ENCODE data around the gene G2E3. TPM values are rescaled to one million over a fixed set of nuclear protein-coding genes. Genes with fewer than 3 reads are reported as not detected.
"Not testable (repeated sequence)": the region's sequence is repeated elsewhere in the genome, so short reads cannot be mapped to it uniquely, and the experiment has no call there.

G2E3 gene
- total RNA-seq, 2 donors from 2014 or later = 4.2 to 4.5 TPM

DNA sequence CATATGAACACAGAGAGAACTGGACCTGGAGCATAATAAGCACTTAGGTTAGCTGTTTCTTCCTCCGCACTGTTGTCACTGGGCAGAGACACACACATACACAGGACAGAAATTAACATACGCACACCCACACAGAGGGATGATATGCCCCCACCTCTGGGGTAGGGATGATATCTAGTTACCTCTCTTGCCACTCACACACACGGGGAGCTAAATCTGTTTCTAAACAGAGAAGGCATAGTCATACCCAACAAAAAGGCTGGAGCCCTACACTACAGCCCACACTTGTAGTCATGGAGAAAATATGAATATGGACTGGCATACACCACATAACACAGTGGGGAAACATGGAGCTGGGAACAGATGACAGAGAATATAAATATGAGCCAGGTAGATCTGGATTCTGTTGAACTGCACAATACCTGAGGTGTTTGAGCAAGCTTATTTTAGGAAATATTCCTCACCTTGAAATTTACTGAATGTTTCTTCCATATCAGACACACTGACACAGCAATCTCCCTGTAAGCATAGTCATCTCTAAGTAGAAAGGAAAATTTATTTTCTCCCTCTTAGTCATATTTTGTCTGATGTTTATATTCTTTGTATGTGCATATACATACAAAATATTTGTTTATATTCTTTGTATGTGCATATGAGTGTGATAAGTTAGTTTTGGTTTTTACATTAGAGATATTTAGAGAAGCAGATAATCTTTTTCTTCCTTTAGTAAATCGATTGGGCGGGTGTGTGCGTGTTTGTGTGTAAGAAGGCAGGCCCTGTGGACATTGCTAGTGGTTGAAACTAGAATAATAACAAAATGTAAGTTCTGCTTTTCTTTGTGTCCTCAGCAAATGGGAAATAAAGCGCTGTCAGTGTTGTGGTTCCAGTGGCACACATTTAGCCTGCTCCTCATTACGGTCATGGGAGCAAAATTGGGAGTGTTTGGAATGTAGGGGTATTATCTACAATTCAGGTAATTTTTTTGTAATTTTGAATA is 42.3 kb downstream of the G2E3 start:
- Histone ChIP-seq H3K9me3 (no peaks in the 10 kb centered on the region), H3K36me3 (peaks cover 19% of the 10 kb centered on the region), H3K4me1 (no peaks in the 10 kb centered on the region), H3K27me3 (no peaks in the 10 kb centered on the region), H3K4me3 (no peak overlapping the region), H3K27ac (no peak overlapping the region)
- DNase-seq (ENCODE audit: low spot score) = no peak
- TF ChIP-seq, protein P1, sequence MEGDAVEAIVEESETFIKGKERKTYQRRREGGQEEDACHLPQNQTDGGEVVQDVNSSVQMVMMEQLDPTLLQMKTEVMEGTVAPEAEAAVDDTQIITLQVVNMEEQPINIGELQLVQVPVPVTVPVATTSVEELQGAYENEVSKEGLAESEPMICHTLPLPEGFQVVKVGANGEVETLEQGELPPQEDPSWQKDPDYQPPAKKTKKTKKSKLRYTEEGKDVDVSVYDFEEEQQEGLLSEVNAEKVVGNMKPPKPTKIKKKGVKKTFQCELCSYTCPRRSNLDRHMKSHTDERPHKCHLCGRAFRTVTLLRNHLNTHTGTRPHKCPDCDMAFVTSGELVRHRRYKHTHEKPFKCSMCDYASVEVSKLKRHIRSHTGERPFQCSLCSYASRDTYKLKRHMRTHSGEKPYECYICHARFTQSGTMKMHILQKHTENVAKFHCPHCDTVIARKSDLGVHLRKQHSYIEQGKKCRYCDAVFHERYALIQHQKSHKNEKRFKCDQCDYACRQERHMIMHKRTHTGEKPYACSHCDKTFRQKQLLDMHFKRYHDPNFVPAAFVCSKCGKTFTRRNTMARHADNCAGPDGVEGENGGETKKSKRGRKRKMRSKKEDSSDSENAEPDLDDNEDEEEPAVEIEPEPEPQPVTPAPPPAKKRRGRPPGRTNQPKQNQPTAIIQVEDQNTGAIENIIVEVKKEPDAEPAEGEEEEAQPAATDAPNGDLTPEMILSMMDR (IDR thresholded peaks at IDR 0.05) = no peak

DNA sequence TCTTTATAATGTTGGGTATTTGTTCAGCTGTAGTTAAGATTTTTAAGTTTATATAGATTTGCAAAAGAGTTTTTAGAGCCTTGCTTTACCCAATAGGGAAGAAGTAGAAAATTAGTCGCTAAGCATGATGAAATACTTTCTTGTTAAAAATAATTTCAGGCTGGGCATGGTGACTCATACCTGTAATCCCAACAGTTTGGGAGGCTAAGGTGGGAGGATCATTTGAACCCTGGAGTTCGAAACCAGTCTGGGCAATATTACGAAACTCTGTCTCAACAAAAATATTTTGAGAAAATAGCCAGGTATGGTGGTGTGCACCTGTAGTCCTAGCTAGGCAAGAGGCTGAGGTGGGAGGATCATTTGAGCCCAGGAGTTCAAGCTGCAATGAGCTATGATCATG is 44.4 kb downstream of the G2E3 start:
- no peak overlapping the region for H3K4me3 ChIP-seq
- H3K27ac ChIP-seq = no peak overlapping the region
- peaks cover 24% of the 10 kb centered on the region for H3K36me3 ChIP-seq
- TF ChIP-seq, protein P1 (IDR thresholded peaks at IDR 0.05) = no peak
- H3K27me3 ChIP-seq = no peaks in the 10 kb centered on the region
- DNase-seq (ENCODE audit: low spot score) = no peak
- H3K4me1 ChIP-seq = no peaks in the 10 kb centered on the region
- H3K9me3 ChIP-seq = no peaks in the 10 kb centered on the region

DNA sequence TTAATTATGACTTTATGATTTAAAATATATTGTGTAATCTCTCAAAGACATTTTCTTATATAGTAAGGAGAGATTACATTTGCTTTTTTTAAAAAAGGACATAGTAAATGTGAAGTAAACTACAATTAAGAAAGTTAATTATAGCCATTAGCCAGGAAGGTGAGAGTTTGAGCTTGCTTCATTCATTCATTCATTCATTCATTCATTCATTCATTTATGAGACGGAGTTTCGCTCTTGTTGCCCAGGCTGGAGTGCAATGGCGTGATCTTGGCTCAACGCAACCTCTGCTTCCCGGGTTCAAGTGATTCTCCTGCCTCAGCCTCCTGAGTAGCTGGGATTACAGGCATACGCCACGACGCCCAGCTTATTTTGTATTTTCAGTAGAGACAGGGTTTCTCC is 45.7 kb downstream of the G2E3 start:
- not testable (repeated sequence) for H3K27ac ChIP-seq; DNase-seq (ENCODE audit: low spot score); H3K27me3 ChIP-seq; H3K4me3 ChIP-seq; H3K4me1 ChIP-seq; H3K9me3 ChIP-seq
- peaks cover 24% of the 10 kb centered on the region for H3K36me3 ChIP-seq

DNA sequence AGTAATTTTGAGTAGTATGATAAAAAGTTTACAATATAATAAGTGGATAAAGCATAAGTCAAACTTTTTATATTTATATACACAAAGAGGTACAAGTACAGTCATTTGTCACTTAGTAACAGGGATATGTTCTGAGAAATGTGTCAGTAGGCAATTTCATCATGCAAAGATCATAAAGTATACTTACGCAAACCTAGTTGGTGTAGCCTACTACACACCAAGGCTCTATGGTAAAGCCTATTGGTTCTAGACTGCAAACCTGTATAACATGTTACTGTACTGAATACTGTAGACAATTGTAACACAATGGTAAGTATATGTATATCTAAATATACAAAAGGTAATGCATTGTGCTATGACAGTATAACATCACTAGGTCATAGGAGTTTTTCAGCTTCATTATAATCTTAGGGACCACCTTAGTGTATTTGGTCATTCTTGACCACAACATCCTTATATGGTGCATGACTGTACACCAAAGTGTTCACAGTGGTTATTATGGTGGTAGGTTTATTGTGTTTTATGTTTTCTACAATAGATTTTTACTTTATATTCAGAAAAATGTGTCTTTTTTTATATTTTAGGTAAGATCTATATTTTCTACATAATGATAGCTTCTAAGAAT is 48.3 kb downstream of the G2E3 start:
- no peaks in the 10 kb centered on the region for H3K27me3 ChIP-seq
- TF ChIP-seq, protein P1 (IDR thresholded peaks at IDR 0.05) = no peak

DNA sequence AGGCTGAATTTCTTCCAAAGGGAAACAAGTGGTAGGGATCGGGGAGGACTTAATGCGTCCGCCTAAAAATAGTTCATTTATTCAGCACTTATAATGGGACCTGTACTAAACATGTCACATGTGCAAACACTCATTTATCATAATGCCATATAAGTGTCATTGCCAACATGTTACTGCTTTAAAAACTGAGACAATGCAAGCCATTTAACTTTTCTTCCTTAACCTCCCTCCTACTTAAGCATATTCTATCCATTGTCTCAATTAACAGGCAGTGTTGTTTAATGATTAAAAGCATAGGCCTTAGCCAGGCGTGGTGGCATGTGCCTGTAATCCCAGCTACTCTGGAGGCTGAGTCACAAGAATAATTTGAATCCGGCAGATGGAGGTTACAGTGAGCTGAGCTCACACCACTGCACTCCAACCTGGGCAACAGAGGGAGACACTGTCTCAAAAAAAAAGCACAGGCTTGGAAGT is 49.6 kb downstream of the G2E3 start:
- Histone ChIP-seq H3K4me3 (no peak overlapping the region), H3K36me3 (peaks cover 5% of the 10 kb centered on the region), H3K27ac (no peak overlapping the region), H3K4me1 (no peaks in the 10 kb centered on the region), H3K9me3 (no peaks in the 10 kb centered on the region), H3K27me3 (no peaks in the 10 kb centered on the region)
- no peak for DNase-seq (ENCODE audit: low spot score)
- TF ChIP-seq, protein P1 (IDR thresholded peaks at IDR 0.05) = no peak

More for the DNA sequence above, 48.3 kb downstream of the G2E3 start:
- H3K4me1 ChIP-seq = no peaks in the 10 kb centered on the region
- no peak for DNase-seq (ENCODE audit: low spot score)
- H3K4me3 ChIP-seq = no peak overlapping the region
- peaks cover 13% of the 10 kb centered on the region for H3K36me3 ChIP-seq
- no peak overlapping the region for H3K27ac ChIP-seq
- no peaks in the 10 kb centered on the region for H3K9me3 ChIP-seq

DNA sequence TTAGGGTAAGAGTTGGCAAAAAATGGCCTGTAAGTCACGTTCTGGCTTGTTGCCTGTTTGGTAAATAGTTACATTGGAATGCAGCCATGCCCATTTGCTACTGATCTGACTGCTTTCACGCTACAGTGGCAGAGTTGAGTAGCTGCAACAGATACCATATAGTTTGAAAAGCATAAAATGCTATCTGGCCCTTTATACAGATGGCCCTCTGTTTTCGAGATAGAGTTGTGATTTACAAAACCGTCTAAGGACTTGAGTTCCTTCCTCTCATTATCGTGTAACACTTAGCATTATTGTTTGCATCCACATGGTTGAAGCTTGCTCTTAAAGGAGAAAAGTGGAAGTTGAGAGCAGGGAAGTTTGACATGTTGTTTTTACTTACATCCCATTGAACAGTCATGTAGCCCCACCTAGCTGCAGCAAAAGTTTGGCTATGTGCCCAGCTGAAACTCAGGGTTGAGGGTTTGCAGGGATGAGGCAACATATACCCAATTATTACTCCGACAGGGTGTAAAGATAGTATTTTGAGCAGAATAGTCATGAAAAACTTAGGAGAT is 51.9 kb downstream of the G2E3 start:
- no peaks in the 10 kb centered on the region for H3K27me3 ChIP-seq
- no peak overlapping the region for H3K4me3 ChIP-seq
- no peaks in the 10 kb centered on the region for H3K4me1 ChIP-seq
- TF ChIP-seq, protein P1 (IDR thresholded peaks at IDR 0.05) = peak in 1 of 2 donors; percentile 38
- H3K36me3 ChIP-seq = peaks cover 5% of the 10 kb centered on the region
- H3K9me3 ChIP-seq = no peaks in the 10 kb centered on the region
- DNase-seq (ENCODE audit: low spot score) = no peak
- H3K27ac ChIP-seq = no peak overlapping the region

Data from right atrium auricular region (tissue), 2 donors.